C1 segment of cervical spinal cord (tissue), 14 donors: ENCODE measurements around the gene DLGAP1.

Experiments used
- DNase-seq, 14 donors: peaks; one replicate each; lab custom pipeline; 2025; lab: John Stamatoyannopoulos, UW

Gene DLGAP1

GRCh38 chr18:3869848-3870247 lies 585.3 kb downstream of the DLGAP1 start:
- DNase-seq: peak in 1 of 14 donors; percentile 66

DNA sequence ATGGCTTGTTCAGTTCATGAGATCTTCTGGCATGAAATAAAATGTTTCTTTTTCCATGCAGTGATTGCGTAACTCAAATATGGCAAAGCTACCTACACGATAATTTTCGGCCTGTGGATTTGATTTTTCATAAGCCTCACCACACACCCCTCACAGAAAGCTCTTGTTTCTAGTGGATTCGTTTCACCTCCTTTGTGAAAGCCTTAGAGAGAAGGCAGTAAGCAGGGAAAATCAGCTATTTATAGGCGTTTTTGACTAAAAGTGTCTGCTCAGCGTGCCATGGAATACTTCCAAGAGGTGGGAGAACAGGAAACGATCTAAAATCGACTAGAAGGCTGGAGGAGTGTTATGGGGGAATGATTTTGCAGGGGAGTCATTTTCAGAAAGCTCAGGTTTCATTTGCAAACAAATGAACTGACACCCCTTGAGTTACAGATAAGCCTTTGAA lies 587.2 kb downstream of the DLGAP1 start:
- DNase-seq: peak in 1 of 14 donors; percentile 46

DNA sequence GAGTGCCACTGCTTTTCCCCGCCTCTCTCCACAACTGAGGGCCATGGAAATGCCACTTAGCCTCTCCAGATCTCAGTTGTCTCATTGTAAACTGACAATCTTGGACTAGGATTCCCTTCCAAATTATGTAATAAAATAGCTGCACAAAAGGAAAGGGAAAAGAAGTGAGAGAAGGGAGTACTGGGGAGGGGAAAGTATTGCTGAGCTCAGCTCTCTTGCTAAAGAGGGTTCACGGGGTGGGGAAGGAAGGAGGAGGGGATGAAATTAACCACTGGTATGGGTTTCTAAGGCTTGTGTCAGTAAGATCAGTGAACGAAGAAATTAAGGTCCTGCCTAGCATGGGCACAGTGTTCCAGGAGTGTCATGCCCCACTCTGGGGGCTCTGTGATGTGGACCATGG lies 587.9 kb downstream of the DLGAP1 start:
- no peak for DNase-seq

DNA sequence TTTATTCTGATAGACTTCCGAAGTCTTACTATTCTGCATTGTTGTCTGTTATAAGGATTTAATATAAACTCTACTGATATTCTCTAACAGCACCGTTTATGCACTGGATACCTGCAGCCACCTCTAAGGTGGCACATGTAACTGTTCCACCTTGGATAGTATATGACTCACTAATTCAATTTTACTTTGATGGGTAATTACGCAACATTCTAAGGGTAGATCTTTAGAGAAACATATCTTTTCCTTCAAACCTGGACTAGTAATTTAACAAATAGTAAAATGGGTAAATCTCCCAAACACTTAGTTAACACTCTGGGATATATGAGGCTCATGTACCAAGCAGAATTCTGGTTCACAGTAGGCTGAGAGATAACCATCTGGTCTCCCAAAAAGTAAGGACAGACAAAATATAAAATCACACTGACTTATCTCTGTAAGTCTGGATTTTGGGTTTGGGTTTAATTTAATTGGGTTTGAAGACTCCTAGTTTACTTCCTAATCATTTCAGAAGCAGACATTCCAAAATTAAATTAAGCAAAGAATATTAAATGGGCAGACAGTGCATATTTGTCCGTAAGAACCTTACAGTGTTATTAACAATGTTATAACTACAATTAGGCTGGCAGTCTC lies 590.3 kb downstream of the DLGAP1 start:
- no peak for DNase-seq

DNA sequence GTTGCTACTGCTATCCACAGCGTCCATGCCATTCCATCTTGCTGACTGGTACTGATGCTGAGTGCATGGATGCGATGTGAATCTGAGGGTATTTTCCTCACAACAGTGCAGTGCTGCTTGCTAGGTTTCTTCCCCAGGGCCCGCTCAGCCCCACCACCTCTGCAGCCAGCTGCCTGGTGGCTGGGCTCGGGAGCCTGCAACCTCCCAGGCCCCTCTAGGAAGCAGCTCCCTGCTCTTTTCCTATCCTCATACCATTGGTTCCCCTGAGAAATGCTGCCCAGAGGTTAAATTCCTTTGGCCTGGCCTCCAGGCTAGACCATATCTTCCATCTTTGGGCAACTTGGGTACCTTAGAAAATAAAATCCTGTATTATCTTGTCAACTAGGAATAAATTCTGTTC lies 591.5 kb downstream of the DLGAP1 start:
- DNase-seq: no peak

DNA sequence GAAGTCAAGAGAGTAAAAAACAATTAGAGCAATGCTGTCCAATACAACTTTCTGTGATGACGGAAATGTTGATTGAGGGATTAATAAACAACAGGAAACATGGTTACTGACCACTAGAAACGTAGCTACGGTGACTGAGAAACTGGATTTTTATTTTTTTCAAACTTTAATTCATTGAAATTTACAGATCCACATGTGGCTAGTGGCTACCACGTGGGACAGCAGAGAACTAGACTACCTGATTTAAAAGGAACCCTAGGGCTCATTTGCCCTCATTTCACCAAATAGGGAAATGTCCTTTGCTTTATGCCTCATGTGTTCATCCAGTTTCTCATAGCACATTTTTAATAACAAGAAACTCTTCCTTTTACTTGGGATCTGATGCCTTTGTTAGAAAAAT lies 592.1 kb downstream of the DLGAP1 start:
- DNase-seq: no peak

GRCh38 chr18:3861495-3861894 lies 593.6 kb downstream of the DLGAP1 start:
- DNase-seq: no peak

GRCh38 chr18:3857544-3857943 lies 597.6 kb downstream of the DLGAP1 start:
- DNase-seq: no peak

- DNase-seq: no peak
Observed at GRCh38 chr18:3855966-3856365, 599.1 kb downstream of the DLGAP1 start.

GRCh38 chr18:3852321-3852720 lies 602.8 kb downstream of the DLGAP1 start:
- no peak for DNase-seq

DNA sequence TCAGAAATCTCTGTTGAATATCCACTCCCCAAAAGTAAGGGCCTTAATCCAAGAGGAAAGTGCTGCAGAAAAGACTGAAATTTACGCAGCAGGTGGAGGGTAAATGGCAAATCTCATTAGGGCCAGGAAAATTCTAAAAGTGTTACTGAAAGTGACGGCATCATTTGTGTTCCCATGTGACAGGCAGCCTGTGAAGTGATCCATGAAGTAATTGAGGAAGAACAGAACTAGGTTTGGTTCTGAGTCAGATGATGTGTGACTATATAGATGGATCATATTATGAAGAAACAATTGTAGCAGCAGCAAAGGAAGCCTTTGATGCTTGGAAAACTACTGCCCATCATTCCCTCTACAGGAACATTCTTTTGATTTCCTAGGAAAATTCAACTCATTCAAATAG lies 603.9 kb downstream of the DLGAP1 start:
- DNase-seq: no peak

DNA sequence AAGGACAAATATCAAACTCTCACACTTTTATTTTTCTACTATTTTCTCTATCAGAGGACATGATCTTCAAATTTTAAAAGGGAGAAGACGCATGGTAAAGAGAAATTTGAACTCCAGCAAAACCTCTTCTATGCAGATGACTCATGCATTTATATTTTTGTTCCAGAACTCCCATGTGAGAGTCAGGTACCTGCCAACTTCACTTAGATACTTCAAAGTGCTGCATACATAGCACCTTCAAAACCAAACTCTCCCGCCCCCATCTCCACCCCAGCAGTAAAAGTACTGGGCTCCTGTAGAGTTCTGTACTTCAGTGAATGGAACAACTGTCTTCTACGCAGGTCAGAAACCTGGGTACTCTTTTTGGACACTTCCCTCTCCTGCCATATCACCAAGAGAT lies 606.8 kb downstream of the DLGAP1 start:
- DNase-seq: no peak

- peak in 1 of 14 donors; percentile 52 for DNase-seq
Observed at GRCh38 chr18:3845161-3845560, 609.9 kb downstream of the DLGAP1 start.

DNA sequence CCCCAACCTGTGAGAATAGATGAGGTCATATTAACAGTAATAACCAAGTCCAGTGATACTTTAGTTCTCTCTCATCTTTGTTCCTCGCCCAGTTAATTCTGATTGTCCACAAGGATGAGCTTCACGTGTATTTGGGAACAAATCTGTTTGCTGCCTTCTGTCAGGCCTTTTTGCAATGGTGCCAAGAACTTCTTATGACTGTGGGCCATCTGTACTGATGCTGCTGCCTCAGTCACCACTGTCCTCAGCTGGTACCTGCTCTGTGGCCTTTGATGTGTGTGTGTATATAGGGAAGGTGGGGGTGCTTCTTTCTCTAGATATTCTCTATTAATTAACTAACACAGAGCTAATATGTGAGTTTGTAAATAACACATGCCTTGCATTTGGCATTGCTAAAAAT lies 612.3 kb downstream of the DLGAP1 start:
- peak in 1 of 14 donors; percentile 83 for DNase-seq

GRCh38 chr18:3840766-3841165 lies 614.3 kb downstream of the DLGAP1 start:
- DNase-seq: no peak

- DNase-seq: peak in 1 of 14 donors; percentile 70
Observed at GRCh38 chr18:3839581-3839981, 615.5 kb downstream of the DLGAP1 start.

GRCh38 chr18:3836483-3837335 lies 618.4 kb downstream of the DLGAP1 start:
- DNase-seq: peak in 1 of 14 donors; percentile 49

DNA sequence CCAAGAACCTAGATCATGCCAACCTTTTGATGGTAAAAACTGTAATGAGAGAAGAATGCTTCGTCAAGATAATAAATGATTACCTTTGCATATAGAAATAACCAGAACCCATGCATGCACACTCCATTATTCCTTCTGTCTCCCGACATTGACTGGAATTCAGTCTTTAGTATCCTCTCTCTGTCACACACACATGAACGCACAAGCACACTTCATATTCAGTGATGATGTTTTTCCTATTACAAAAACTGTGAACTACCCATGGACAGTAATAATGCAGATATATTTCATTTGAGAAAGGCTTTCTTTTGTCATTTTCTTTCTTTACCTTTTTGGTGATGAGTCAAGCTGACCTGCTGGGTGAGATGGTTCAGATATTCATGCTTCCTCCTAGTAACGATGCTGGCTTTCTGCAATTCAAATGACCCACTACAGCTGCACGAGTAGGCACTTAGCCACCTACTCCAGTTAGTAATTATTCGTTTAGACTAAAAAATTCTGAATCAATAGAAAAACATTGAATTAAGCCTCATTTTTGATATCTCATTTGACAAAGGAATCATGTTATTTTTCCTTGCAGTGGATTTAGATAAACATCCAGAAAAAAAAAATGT lies 623.0 kb downstream of the DLGAP1 start:
- DNase-seq: no peak

DNA sequence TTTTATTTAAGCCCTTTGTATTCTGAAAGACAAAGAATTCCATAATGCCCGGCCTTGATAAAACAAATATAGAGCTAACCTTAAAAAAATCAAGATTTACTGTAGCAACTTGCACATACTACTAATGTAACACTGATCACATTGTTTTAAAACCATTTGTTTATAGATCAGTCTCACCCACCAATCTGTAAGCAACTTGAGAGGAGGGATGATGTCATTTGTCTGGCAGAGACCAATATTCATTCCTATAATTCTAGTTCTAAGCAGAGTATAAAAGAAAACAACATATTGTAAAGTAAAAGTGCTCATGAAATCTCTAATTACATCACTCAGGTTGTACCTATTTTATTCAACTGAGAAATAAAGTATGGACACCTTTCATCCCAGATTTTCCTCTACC lies 624.5 kb downstream of the DLGAP1 start:
- no peak for DNase-seq

DNA sequence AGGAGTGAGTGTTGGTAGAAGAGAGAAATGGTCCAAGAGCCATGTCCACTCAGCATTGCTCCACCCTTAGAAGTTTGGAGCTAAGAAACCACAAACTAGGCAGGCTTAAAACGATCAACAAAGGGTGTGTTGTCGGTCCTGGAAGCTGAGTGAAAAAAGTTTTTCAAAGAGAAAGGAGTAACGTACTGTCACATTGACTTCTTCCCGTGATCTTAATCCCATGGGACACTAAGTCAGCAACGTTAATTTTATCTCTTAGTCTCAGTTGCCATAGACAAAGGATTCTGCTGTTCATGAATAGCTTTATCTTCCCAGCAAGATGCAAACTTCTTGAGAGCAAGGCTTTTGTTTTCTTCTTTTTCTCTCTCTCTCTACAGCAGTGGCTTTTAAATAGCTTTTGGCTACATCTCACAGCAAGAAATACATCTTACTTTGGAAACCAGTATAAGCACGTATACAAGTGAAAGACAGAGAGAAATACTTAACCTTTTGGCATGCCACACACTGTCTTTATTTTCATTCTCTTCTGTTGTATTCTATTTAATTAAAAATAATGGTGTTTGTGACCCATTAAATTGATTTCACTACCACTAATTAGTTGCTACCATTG lies 627.8 kb downstream of the DLGAP1 start:
- DNase-seq: no peak

DNA sequence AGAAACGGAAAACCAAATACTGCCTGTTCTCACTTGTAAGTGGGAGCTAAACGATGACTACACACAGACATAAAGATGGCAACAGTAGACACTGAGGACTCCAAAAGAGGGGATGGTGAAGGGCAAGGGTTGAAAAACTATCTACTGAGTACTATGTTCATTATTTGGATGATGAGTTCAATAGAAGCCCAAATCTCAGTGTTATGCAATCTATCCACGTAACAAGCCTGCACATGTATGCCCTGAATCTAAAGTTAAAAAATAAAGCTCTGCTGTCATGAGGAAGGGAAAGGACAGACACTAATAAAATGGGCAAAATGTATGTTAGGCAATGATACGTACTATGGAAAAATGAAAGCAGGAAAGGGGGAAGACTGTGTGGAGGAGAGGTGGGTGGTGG lies 629.1 kb downstream of the DLGAP1 start:
- DNase-seq: no peak

- no peak for DNase-seq
Observed at GRCh38 chr18:3824101-3824500, 631.0 kb downstream of the DLGAP1 start.
